ENCODE results near the gene SUN3.
"Not testable (repeated sequence)": the region's sequence is repeated elsewhere in the genome, so short reads cannot be mapped to it uniquely, and the experiment has no call there.

The SUN3 gene

DNA sequence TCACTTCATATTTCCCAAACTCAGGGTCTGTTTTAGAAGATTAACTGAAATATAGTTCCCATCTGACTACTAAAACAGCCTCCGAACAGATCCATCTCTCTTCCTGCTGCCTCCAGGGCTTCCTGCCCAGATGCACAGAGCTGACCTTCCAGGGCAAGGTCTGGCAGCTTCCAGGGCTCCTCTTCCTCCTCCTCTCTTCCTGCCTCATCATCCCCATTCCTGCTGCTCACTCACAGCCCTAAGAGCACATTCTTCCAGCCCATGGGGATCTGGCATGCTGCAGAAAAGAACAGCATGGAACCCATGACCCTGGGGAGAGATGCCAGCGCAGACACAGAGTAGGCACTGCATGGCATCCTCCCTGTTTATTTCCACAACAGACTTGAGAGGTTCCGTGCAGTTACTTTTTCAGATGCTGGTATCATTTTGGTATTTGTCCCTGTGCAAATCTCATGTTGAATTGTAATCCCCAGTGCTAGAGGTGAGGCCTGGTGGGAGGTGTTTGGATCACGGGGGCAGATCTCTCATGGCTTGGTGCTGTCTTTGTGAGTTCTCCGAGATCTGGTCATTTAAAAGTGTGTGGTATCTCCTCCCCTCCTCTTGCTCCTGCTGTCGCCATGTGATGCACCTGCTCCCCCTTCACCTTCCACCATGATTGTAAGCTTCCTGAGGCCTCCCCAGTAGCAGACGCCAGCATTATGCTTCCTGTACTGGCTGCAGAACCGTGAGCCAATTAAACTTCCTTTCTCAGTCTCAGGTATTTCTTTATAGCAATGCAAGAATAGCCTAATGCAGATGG is 85.0 kb downstream of the SUN3 start:
- DNase-seq (ENCODE audit: low read depth) = no peak

DNA sequence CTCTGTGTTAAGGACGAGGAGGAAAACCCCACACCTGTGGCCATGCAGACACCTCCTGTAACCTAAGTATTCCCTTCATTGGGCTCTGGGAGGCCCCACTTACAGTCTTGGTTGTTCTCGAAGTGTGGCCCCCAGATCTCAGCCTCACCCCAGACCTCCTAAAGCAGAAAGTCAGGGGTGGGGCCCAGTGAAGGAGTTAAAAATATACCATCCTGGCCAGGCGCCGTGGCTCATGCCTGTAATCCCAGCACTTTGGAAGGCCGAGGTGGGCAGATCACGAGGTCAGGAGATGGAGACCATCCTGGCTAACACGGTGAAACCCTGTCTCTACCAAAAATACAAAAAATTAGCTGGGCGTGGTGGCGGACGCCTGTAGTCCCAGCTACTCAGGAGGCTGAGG is 86.3 kb downstream of the SUN3 start:
- DNase-seq (ENCODE audit: low read depth) = not testable (repeated sequence)

DNA sequence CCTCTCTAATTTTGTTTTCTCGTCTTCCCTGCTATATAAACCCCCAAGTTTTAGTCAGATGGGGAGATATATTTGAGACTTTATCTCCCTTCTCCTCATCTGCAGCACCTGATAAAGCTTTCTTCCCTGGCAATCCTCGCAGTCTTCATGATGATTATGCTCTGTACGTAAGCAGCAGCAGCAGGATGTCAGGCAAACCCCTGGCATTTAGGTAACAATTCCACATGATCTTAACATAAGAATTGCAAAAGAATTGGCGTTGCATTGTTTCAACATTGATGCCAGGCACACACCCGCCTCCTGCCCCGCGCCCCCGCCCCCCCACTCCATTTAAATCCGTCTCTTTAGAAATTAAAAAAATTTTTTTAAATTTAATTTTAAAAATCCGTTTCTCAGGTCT is 86.8 kb downstream of the SUN3 start:
- no peak for DNase-seq (ENCODE audit: low read depth)

DNA sequence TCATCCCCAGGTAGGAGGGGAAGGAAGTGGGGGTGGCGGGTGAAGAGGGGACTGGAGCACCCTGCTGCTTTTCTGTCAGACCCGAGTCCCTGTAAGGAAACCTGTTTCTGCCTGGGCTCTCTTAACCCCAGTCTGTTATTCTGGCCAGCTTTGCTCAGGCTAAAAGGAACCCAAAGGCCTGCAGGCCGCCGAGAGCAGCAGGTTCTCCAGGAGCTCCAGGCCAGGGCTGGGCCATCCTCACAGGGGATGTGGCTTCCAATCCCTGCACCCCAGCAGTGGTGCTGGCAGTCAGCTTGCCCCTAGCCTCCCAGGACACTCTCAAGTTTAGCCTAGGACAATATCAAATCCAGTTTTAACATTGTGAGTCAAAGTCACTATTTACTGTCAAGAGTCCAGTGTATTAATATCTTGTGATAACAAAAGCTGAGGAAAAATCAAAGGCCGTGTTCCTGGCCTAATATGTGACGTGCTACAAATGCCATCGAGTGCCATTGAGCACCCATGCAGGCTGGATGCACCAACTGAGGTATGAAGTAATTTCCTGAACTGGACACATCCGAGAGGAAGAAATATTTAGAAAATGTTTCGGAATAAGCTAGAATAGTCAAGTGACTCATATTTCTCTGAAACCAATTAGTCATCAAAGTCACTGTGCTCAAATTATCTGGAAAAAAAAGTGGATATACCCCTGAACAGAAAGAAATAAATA is 87.6 kb downstream of the SUN3 start:
- DNase-seq (ENCODE audit: low read depth) = peak; percentile 84

DNA sequence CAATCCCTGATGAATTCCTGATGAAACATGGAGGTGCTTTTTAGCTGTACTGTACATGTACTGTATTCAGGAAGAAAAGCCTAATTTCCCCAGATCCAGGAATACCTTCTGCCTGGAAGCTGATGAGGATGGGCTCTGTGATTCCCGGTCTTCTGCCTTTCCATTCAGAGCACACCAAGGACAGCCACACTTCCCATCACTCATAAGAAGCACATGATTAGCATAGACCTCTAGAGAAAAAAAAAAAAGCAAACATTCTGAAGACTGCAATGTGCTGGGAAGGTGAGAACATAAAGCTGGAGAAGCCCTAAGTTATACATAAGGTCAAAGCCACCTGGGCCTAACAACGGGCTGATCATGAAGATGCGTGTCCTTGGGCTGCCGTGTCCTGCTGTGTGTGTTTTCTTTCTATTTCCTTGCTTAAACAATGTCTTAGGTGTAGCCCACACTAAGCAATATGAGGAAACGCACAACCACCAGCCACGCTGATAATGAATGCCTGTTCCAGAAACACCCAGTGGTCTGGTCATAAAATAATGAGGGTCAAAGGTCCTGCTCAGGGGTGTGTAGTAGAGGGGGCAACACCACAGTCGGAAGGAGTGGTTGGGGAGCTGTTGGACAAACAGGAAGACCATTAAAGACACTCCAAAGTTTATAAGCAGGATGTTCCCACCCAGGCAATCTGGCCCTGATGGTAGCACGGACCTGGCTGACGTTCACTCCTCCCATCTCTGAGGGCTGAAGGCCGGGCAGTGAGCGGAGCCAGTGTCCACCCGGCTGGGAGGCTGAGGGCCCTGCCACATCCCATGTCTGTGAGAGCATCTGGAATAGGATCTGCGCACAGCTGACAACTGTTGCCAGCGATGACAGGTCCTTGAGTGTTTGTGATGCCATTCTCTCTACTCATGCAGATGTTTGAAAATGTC is 88.6 kb downstream of the SUN3 start:
- DNase-seq (ENCODE audit: low read depth) = peak; percentile 28

- no peak for DNase-seq (ENCODE audit: low read depth)
Measured at GRCh38 chr7:47939425-47940036, 89.4 kb downstream of the SUN3 start.

GRCh38 chr7:47938574-47939165 is 90.2 kb downstream of the SUN3 start:
- DNase-seq (ENCODE audit: low read depth) = no peak

DNA sequence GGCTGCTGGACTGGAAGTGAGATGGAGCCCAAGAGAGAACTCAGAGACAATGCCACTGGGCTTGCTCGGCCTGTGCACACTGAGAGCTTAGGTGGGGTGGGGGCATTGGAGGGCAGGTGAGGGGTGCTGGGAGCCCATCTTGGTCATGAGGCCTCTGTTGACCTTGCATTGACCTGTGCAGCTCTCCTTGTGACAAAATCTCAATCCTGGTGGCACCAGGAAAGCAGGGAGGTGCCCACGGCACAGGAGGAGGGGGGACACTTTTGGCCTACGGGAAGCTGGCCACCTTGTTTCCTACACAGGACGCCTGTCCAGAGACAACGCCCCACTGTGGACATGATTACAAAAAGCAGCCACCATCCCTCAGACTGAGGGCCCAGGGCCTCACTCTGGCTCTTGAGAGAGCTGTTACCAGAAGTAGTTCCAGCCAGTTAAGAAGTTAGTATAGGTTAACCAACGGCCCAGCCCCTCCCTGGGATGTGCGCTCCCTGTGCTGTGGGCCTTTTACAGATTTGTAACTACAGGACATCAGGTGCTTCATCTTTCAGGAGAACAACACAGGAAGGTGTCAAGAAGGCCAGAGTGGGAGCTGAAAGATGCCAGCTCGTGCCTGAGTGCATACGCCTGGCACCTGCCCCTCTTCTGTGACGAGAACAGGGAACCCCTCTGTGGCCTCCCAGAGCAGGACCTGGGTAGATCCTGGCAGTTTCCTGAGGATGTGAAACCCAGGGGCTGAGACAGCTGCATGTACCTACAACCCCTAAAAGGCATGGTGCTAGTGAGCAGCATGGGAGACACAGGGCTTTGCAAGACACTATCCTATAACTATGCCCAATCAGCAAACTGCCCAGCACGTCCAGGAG is 91.0 kb downstream of the SUN3 start:
- no peak for DNase-seq (ENCODE audit: low read depth)

All from non-pigmented ciliary epithelial cell (primary cell).